ENCODE results near the gene RNF123. TPM values are rescaled to one million over a fixed set of nuclear protein-coding genes. Genes with fewer than 3 reads are reported as not detected.

Gene RNF123
- 17.1 and 19.0 TPM in 2 replicates for total RNA-seq

DNA sequence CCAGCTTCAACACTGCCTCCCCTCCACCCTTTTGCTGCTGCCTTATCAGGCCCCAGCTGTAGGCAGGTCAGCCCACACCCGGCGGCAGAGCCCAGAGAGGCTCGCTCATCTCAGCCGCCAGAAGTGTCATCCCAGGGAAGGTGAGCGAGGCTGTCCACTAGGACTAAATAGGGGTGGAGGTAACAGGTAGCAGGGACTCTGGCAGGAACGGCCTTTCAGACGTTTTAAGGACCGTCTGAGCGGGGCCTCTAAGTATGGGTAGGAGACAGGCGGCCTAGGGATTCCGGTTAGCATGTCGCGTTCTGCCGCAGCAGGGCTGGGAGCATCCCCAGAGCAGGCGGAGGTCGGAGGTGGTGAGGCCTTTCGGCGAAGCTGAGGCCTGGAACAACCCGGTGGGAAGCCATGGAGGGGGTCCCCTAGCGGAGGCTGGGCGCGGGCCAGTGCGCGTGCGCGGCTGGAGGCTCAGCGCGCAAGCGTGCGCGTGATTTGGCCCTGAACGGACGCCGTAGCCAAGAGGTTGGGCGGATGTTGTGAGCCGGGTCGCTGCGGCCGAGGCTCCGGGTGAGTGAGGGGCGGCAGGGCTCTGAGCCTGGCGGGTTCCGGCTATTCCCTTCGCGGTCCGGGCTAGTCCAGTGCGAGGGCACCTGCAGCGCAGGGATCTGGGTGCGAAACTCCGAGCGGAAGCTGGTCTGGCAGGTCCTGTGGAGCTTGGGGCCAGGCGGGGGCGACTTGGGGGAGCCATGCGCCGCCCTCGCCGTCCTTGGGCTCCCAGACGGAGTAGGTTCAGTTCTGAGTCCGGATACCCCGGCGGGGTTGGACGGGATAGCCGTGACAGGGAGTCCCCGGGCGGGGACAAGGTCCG is at the start of gene RNF123, which contains the start of gene MST1:
Gene RNF123, plus strand, starts transcription at position 512 of the 862 bp plus-strand sequence. CDS start 1,609 bp downstream, outside the sequence.
Gene MST1, minus strand, starts transcription at position 429 of the 862 bp plus-strand sequence. CDS start 783 bp downstream, outside the sequence.

DNA sequence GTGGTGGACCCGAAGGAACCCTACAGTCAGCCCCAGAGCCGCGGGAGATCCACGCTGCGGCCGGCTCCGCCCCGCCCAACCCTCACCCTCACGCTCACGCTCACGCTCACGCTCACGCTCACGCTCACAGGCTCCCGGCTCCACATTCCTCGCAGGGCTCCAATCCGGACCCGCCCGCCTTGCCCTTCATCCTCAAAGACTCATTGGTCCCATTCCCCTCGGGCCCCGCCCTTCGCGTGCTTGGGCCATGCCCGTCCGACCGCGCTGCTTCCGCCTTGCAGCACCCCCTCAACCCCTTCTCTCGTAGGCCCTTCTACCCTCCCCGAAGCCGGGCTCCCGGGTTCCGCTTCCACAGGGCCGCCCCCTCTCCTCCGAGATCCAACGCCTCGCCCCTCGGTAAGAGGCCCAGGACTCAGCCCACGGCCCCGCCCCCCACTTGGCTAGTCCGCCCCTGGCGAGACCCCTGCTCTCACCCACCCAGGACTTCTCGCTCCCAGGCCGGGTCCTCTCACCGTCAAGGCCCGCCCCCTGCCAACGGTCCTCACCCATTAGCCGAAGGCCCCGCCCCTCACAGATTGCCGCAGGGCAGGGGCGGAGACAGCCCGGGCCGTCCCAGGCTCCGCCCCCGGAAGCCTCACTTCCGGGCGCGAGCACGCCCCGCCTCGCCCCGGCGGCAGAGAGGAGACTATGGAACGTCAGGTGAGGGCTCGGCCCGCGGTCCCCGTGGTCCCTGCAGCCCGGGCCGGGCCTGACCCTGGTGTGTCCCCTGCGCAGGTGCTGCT is 15.5 kb upstream of the RNF123 start, which contains the start of gene APEH:
Gene APEH, plus strand, starts transcription at position 637 of the 782 bp plus-strand sequence. Its CDS starts 51 bp downstream, at position 688.

GRCh38 chr3:49719214-49719884 is 30.0 kb downstream of the RNF123 start, which contains the start of gene AMIGO3:
Gene AMIGO3, minus strand, starts transcription at chr3:49719684. Its CDS starts 219 bp downstream, at chr3:49719465.

DNA sequence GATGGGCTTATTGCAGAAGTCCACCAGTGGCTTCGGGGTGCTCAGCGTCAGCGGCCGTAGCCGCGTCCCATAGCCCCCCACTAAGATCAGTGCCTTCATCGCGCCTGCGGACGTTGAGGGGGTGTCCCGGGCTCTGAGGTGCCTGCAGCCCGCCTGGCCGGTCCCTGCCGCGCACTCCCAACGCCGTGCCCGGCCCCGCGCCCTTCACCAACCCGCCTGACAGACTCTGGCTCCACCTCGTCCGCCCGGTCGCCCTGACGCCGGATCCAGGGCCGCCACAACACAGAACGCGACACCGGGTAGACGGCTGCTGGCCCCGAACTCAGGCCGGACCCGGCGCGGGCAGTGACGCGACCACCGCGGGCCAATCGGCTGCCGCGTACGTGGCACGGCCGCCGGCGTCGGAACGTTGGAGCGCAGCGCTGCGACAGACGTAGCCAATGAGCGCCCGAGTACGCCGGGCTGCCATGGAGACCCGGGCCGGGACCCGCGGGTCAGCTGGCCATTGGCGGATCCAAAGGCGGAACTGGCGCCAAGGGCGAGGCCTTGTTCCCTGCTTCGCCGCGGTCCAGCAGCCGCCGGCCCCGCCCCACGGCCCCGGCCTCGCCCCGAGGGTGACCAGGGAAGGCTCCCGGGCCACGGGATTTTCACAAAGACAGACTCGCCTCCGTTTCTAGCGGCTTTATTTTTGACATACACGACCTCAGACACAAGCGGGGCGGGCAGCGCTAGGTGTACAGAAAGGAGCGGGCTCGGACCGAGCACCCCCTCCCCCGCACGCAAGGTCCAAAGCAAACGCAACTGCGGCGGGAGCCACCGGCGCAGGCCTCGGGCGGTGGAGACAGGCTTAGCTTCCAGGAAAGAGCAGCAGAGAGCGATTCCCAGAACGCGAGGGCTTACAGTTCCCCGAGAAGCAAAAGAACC is 34.5 kb downstream of the RNF123 start, which contains the start of gene GMPPB:
Gene GMPPB, minus strand, starts transcription at position 324 of the 924 bp plus-strand sequence. Its CDS starts 225 bp downstream, at position 99.

Other genes with a start within 250 kb of the RNF123 start
- 34.9 and 52.0 TPM in 2 replicates for gene DAG1, start 219.3 kb upstream of the RNF123 start, total RNA-seq
- gene BSN, start 135.1 kb upstream of the RNF123 start, total RNA-seq, result under 0.01 TPM in 1 of 2 replicates, not detected in the other
- gene APEH, start 15.2 kb upstream of the RNF123 start, total RNA-seq, result 208 and 240 TPM in 2 replicates
- gene MST1, start 83 bp upstream of the RNF123 start, total RNA-seq, result 8.3 and 9.4 TPM in 2 replicates
- gene AMIGO3, start 30.1 kb downstream of the RNF123 start, total RNA-seq, result 0.21 TPM in 1 of 2 replicates, not detected in the other
- 12.1 and 46.5 TPM in 2 replicates for gene GMPPB, start 34.4 kb downstream of the RNF123 start, total RNA-seq
- gene IP6K1, start 97.0 kb downstream of the RNF123 start, total RNA-seq, result 24.1 TPM in 2 replicates
- not detected in 2 replicates for gene CDHR4, start 110.3 kb downstream of the RNF123 start, total RNA-seq
- gene INKA1, start 113.7 kb downstream of the RNF123 start, total RNA-seq, result 10.4 and 22.2 TPM in 2 replicates
- gene UBA7, start 124.4 kb downstream of the RNF123 start, total RNA-seq, result 1.1 and 16.6 TPM in 2 replicates
- gene TRAIP, start 167.0 kb downstream of the RNF123 start, total RNA-seq, result 0.64 and 4.1 TPM in 2 replicates
- gene CAMKV, start 180.3 kb downstream of the RNF123 start, total RNA-seq, result not detected in 2 replicates
- 8.7 and 29.2 TPM in 2 replicates for gene MST1R, start 214.3 kb downstream of the RNF123 start, total RNA-seq
- gene MON1A, start 240.3 kb downstream of the RNF123 start, total RNA-seq, result 14.3 and 16.6 TPM in 2 replicates